BLaER1 treated with 17β-estradiol and CSF1 and Interleukin-3, amounts not matched to agents 10 nM and 100 nM (cell line): ENCODE data around the gene RAB44.
A peak's percentile ranks its signal among the peaks of the same experiment; 100 is the strongest.

Experiments used
- H3K27ac ChIP-seq, 11 experiments: shearing (Covaris generic); formaldehyde crosslinking; 2 replicates each; pipeline ENCODE4 v1.8.1; 2022
- H3K27me3 ChIP-seq, 11 experiments: shearing (Covaris generic); formaldehyde crosslinking; 2 replicates each; pipeline ENCODE4 v1.8.1; 2022
- H3K36me3 ChIP-seq, 11 experiments: shearing (Covaris generic); formaldehyde crosslinking; 2 replicates each; pipeline ENCODE4 v1.8.1; 2022
- H3K4me1 ChIP-seq, 10 experiments: shearing (Covaris generic); formaldehyde crosslinking; 2 replicates each; pipeline ENCODE4 v1.8.1; 2022
- H3K4me2 ChIP-seq, 11 experiments: shearing (Covaris generic); formaldehyde crosslinking; 2 replicates each; pipeline ENCODE4 v1.8.1; 2022
- H3K4me3 ChIP-seq, 10 experiments: shearing (Covaris generic); formaldehyde crosslinking; 2 replicates each; pipeline ENCODE4 v1.8.1; 2022
- H3K9ac ChIP-seq, 11 experiments: shearing (Covaris generic); formaldehyde crosslinking; 2 replicates each; pipeline ENCODE4 v1.8.1; 2022
- H3K9me3 ChIP-seq, 11 experiments: shearing (Covaris generic); formaldehyde crosslinking; replicated peaks in 1 of 11; 2 replicates each; pipeline ENCODE4 v1.8.1; 2022
- H4K20me1 ChIP-seq, 11 experiments: shearing (Covaris generic); formaldehyde crosslinking; 2 replicates each; pipeline ENCODE4 v1.8.1; 2022
- Cebpa-rat ChIP-seq, 11 experiments: shearing (Covaris generic); IDR thresholded peaks; 2 replicates each; pipeline ENCODE4 v1.8.1; 2022

RAB44 gene

GRCh38 chr6:36694616-36695015 lies 3.0 kb upstream of the RAB44 start:
- Histone ChIP-seq H3K4me3 (no peak overlapping the region), H3K4me1 (peaks cover 25 to 66% (median 44%) of the 10 kb centered on the region in 10 experiments), H3K36me3 (no peaks in the 10 kb centered on the region), H4K20me1 (peaks cover 0 to 33% (median 13%) of the 10 kb centered on the region in 11 experiments; a peak in 14 of 22 replicates), H3K9me3 (peaks cover 0 to 9% (median 6%) of the 10 kb centered on the region in 11 experiments; a peak in 14 of 22 replicates), H3K4me2 (peak overlapping the region in 9 of 11 experiments; percentile 2 to 67 (median 44); a peak in 16 of 22 replicates), H3K27ac (peak overlapping the region in 1 of 11 experiments; percentile 12; a peak in 1 of 22 replicates), H3K27me3 (no peaks in the 10 kb centered on the region), H3K9ac (no peak overlapping the region)
- no peak for TF ChIP-seq Cebpa-rat (IDR thresholded peaks at IDR 0.05)

DNA sequence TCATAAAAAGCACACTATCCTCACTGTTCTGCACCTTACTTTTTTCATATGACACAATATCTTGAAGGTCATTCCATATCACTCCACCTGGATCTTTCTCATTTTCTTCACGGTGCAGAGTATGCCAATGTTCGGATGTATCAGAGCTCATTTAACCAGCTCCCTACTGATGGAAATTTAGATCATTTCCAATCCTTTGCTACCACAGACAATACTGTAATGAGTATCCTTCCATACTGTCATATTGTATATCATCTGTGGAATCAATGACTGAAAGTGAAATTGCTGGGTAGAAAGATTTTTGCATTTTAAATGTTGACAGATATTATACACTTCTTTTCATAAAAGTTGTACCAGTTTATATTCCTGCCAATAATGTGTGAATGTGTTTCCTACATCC lies 2.2 kb upstream of the RAB44 start:
- TF ChIP-seq Cebpa-rat (IDR thresholded peaks at IDR 0.05): no peak
- Histone ChIP-seq H3K4me3 (no peak overlapping the region), H3K27ac (no peak overlapping the region)

DNA sequence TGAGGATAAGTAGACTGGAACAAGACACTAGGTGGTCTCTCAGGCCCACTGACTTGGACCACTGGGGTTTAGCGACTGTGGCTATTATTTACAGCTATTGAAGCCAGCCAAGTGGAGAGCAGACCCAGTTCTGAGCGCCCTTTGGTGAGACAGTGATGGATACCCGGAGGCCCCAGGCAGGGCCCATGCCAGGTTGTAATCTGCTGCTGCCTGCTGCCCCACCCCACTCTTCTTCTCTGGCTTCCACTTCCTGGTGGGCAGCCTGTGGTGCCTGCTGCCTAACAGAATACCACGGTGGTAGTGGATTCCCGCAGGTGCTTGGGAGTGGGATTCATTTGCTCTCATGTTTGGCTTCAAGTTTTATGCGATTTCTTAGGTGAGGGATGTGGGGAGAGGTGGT lies 570 bp downstream of the RAB44 start:
- H3K4me2 ChIP-seq: peak overlapping the region in 4 of 11 experiments; percentile 0 to 26 (median 16); a peak in 3 of 22 replicates
- H4K20me1 ChIP-seq: 0 out of 22 replicates have a peak, but pooled peaks cover 0 to under 1% (median 0%) of the 10 kb centered on the region in 11 experiments
- H3K9me3 ChIP-seq: peaks cover 0 to 9% (median 6%) of the 10 kb centered on the region in 11 experiments; a peak in 14 of 22 replicates
- H3K27me3 ChIP-seq: no peaks in the 10 kb centered on the region
- no peak for TF ChIP-seq Cebpa-rat (IDR thresholded peaks at IDR 0.05)
- no peak overlapping the region for H3K9ac ChIP-seq
- H3K4me3 ChIP-seq: no peak overlapping the region
- peaks cover 13 to 62% (median 34%) of the 10 kb centered on the region in 10 experiments for H3K4me1 ChIP-seq
- H3K36me3 ChIP-seq: no peaks in the 10 kb centered on the region
- no peak overlapping the region for H3K27ac ChIP-seq

More for the DNA sequence above, 2.2 kb upstream of the RAB44 start:
- Histone ChIP-seq H3K9me3 (peaks cover 0 to 9% (median 6%) of the 10 kb centered on the region in 11 experiments; a peak in 14 of 22 replicates), H3K4me1 (peaks cover 25 to 70% (median 42%) of the 10 kb centered on the region in 10 experiments), H3K4me2 (peak overlapping the region in 9 of 11 experiments; percentile 2 to 67 (median 44); a peak in 16 of 22 replicates), H3K36me3 (no peaks in the 10 kb centered on the region), H3K9ac (no peak overlapping the region), H4K20me1 (peaks cover 0 to 25% (median 6%) of the 10 kb centered on the region in 11 experiments; a peak in 8 of 22 replicates), H3K27me3 (no peaks in the 10 kb centered on the region)

DNA sequence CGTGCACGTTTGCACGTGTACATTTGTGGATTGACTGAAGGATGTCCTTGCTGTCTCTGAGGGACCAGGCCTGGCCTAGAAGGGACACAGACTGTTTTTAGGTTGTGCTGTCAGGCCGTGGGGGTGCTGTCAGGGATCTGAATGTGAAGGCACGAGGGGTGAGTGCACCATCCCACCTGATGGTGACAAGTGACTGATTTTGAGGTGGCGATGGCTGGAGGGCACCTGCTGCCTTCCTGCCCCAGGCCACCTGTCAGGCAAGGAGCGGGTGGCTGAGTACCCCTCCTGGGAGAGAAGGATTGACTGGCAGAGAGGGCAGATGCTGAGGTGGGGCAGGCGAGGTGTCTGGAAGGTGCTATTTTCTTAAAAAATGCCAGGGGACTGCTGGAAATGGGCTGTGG lies 1.2 kb downstream of the RAB44 start:
- Histone ChIP-seq H3K4me2 (no peak overlapping the region), H3K4me3 (no peak overlapping the region), H4K20me1 (no peaks in the 10 kb centered on the region), H3K36me3 (no peaks in the 10 kb centered on the region), H3K4me1 (peaks cover 13 to 59% (median 33%) of the 10 kb centered on the region in 10 experiments), H3K27ac (no peak overlapping the region), H3K9me3 (peaks cover 0 to 11% (median 7%) of the 10 kb centered on the region in 11 experiments; a peak in 16 of 22 replicates), H3K27me3 (no peaks in the 10 kb centered on the region), H3K9ac (no peak overlapping the region)
- TF ChIP-seq Cebpa-rat (IDR thresholded peaks at IDR 0.05): no peak

DNA sequence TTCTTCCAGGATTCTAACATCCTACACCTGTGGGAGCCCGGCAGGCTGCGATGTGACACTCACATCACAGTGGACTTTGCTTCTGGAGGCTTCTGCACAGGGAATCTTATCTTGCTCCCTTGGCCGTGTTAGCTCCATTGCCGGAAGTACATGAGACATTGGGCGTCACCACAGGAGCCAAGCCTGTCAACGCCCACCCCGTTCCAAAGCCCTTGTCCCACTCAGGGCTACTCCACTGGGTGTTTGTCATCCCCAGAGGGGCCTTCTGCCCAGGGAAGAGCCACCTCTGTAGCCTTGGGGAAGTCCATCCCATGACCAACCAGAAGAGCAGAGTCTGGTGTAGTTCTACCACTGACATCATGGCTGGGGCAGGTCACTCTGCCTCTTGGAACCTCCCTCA lies 1.7 kb downstream of the RAB44 start:
- no peak overlapping the region for H3K4me2 ChIP-seq
- H3K27me3 ChIP-seq: no peaks in the 10 kb centered on the region
- no peaks in the 10 kb centered on the region for H4K20me1 ChIP-seq
- H3K4me3 ChIP-seq: no peak overlapping the region
- H3K9ac ChIP-seq: no peak overlapping the region
- H3K27ac ChIP-seq: no peak overlapping the region
- TF ChIP-seq Cebpa-rat (IDR thresholded peaks at IDR 0.05): no peak
- peaks cover 12 to 59% (median 33%) of the 10 kb centered on the region in 10 experiments for H3K4me1 ChIP-seq
- no peaks in the 10 kb centered on the region for H3K36me3 ChIP-seq
- H3K9me3 ChIP-seq: peaks cover 0 to 15% (median 10%) of the 10 kb centered on the region in 11 experiments; a peak in 16 of 22 replicates

- peak overlapping the region in 2 of 11 experiments; percentile 37 to 48; a peak in 2 of 22 replicates for H3K27ac ChIP-seq
- no peaks in the 10 kb centered on the region for H3K36me3 ChIP-seq
- no peak for TF ChIP-seq Cebpa-rat (IDR thresholded peaks at IDR 0.05)
- peaks cover 3 to 51% (median 25%) of the 10 kb centered on the region in 10 experiments for H3K4me1 ChIP-seq
- H3K27me3 ChIP-seq: no peaks in the 10 kb centered on the region
- H4K20me1 ChIP-seq: no peaks in the 10 kb centered on the region
- no peak overlapping the region for H3K9ac ChIP-seq
- H3K4me3 ChIP-seq: no peak overlapping the region
- H3K9me3 ChIP-seq: peaks cover 0 to 15% (median 10%) of the 10 kb centered on the region in 11 experiments; a peak in 16 of 22 replicates
- H3K4me2 ChIP-seq: peak overlapping the region in 6 of 11 experiments; percentile 48 to 78 (median 68); a peak in 8 of 22 replicates
Observed at GRCh38 chr6:36700071-36700812, 2.6 kb downstream of the RAB44 start.

DNA sequence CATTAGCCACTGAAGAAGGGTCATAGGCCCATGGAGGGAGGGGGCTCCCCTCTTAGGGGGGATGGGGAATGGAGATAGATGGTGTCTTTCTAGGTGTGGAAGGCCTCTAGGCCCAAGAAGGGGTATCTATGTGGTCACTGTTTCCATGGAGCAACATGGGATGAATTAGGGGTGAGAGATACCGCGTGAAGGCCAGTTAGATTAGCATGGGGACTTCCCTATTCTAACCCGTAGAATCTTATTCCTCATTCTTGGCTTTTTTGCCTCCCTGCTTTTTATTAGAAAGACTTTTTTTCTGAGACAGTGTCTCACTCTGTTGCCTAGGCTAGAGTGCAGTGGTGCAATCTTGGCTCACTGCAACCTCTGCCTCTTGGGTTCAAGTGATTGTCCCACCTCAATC lies 3.2 kb downstream of the RAB44 start:
- peaks cover 0 to 15% (median 10%) of the 10 kb centered on the region in 11 experiments; a peak in 16 of 22 replicates for H3K9me3 ChIP-seq
- no peaks in the 10 kb centered on the region for H3K36me3 ChIP-seq
- peak overlapping the region in 7 of 11 experiments; percentile 17 to 78 (median 68); a peak in 12 of 22 replicates for H3K4me2 ChIP-seq
- H3K27me3 ChIP-seq: no peaks in the 10 kb centered on the region
- no peak overlapping the region; a peak in 1 of 22 replicates for H3K9ac ChIP-seq
- peaks cover 0 to 48% (median 22%) of the 10 kb centered on the region in 10 experiments; a peak in 14 of 20 replicates for H3K4me1 ChIP-seq
- peak overlapping the region in 4 of 11 experiments; percentile 23 to 48 (median 34); a peak in 6 of 22 replicates for H3K27ac ChIP-seq
- H4K20me1 ChIP-seq: no peaks in the 10 kb centered on the region
- no peak for TF ChIP-seq Cebpa-rat (IDR thresholded peaks at IDR 0.05)
- no peak overlapping the region for H3K4me3 ChIP-seq

GRCh38 chr6:36701401-36701991 lies 3.9 kb downstream of the RAB44 start:
- Histone ChIP-seq H3K9me3 (peaks cover 0 to 15% (median 10%) of the 10 kb centered on the region in 11 experiments; a peak in 16 of 22 replicates), H3K4me1 (peaks cover 0 to 42% (median 16%) of the 10 kb centered on the region in 10 experiments; a peak in 14 of 20 replicates), H4K20me1 (no peaks in the 10 kb centered on the region), H3K9ac (no peak overlapping the region; a peak in 1 of 22 replicates), H3K27me3 (no peaks in the 10 kb centered on the region), H3K4me2 (peak overlapping the region in 7 of 11 experiments; percentile 17 to 78 (median 68); a peak in 12 of 22 replicates), H3K4me3 (no peak overlapping the region), H3K27ac (peak overlapping the region in 4 of 11 experiments; percentile 23 to 48 (median 34); a peak in 6 of 22 replicates), H3K36me3 (no peaks in the 10 kb centered on the region)
- TF ChIP-seq Cebpa-rat (IDR thresholded peaks at IDR 0.05): no peak
